ENCODE data around the gene ZDHHC14. TPM values are rescaled to one million over a fixed set of nuclear protein-coding genes. Genes with fewer than 3 reads are reported as not detected.
A peak's percentile ranks its signal among the peaks of the same experiment; 100 is the strongest.

The ZDHHC14 gene
- total RNA-seq, 1 experiment from 2014 or later = 5.9 TPM

GRCh38 chr6:157724960-157725741, 344.2 kb downstream of the ZDHHC14 start:
- Histone ChIP-seq H3K4me1 (peaks cover 25% of the 10 kb centered on the region), H3K27me3 (no peaks in the 10 kb centered on the region), H3K36me3 (no peaks in the 10 kb centered on the region), H3K4me3 (no peak overlapping the region), H3K27ac (peak overlapping the region; percentile 79), H3K9me3 (replicated peaks) (peaks cover 19% of the 10 kb centered on the region)
- peak in 1 of 2 experiments; percentile 51 for DNase-seq

- no peak for DNase-seq
- H3K36me3 ChIP-seq = no peaks in the 10 kb centered on the region
- H3K27me3 ChIP-seq = no peaks in the 10 kb centered on the region
- H3K4me3 ChIP-seq = no peak overlapping the region
- H3K27ac ChIP-seq = peak overlapping the region; percentile 79; the same call in 1 of the 2 replicates
- H3K4me1 ChIP-seq = peaks cover 25% of the 10 kb centered on the region
- H3K9me3 ChIP-seq (replicated peaks) = peaks cover 19% of the 10 kb centered on the region
Observed at GRCh38 chr6:157725836-157726235, 344.8 kb downstream of the ZDHHC14 start.

- Histone ChIP-seq H3K27ac (no peak overlapping the region), H3K9me3 (replicated peaks) (peaks cover 19% of the 10 kb centered on the region), H3K36me3 (no peaks in the 10 kb centered on the region), H3K4me1 (peaks cover 28% of the 10 kb centered on the region), H3K4me3 (no peak overlapping the region), H3K27me3 (no peaks in the 10 kb centered on the region)
- DNase-seq = no peak
Observed at GRCh38 chr6:157726892-157727628, 346.1 kb downstream of the ZDHHC14 start.

Other genes starting within 250 kb of the ZDHHC14 start
- 7.7 and 8.3 TPM in 2 replicates for gene TMEM242, start 57.7 kb upstream of the ZDHHC14 start, total RNA-seq (2014; rRNA removed; shearing (Covaris generic))

Measured in SJCRH30 (cell line).